MCF 10A (cell line): ENCODE results near the gene NFIA. TPM values are rescaled to one million over a fixed set of nuclear protein-coding genes. Genes with fewer than 3 reads are reported as not detected.

ENCODE experiments used
- BruUV-seq: library from RNA; stranded (reverse); fragments of 400-500 nt; replicated peaks from 2 replicates; lab custom pipeline; 2021; lab: Mats Ljungman, UMichigan
- CTCF ChIA-PET: fragments of 300-600 bp; sonication (Branson Sonifier 250); formaldehyde crosslinking; extraction: SDS; loops from one replicate; lab custom pipeline; 2021; ENCODE audit warnings: antibody characterized with exemption, inconsistent platforms; lab: Yijun Ruan, JAX
- POLR2A ChIA-PET: fragments of 300-600, 350-650 bp; sonication (Branson Sonifier 250); formaldehyde crosslinking; extraction: SDS; loops from one replicate; lab custom pipeline; 2020; ENCODE audit warnings: antibody characterized with exemption, inconsistent platforms; lab: Yijun Ruan, JAX
- DNase-seq: peaks from one replicate; pipeline ENCODE4 v3.0.0-alpha.2; 2018; ENCODE audit not compliant: unreplicated experiment
- H3K27ac Mint-ChIP-seq: one replicate; pipeline ENCODE4 v1.8.0; 2022; ENCODE audit warnings: mild to moderate bottlenecking, low read depth, mixed read lengths; ENCODE audit not compliant: unreplicated experiment
- H3K27me3 Mint-ChIP-seq: one replicate; pipeline ENCODE4 v1.8.0; 2022; ENCODE audit warnings: mixed read lengths; ENCODE audit not compliant: insufficient read depth, unreplicated experiment
- H3K36me3 Mint-ChIP-seq: one replicate; pipeline ENCODE4 v1.8.0; 2022; ENCODE audit warnings: mild to moderate bottlenecking, moderate library complexity, mixed read lengths; ENCODE audit not compliant: insufficient read depth, unreplicated experiment
- H3K4me1 Mint-ChIP-seq: one replicate; pipeline ENCODE4 v1.8.0; 2022; ENCODE audit warnings: mixed read lengths; ENCODE audit not compliant: insufficient read depth, unreplicated experiment
- H3K4me3 Mint-ChIP-seq: one replicate; pipeline ENCODE4 v1.8.0; 2022; ENCODE audit warnings: mild to moderate bottlenecking, moderate library complexity, mixed read lengths; ENCODE audit not compliant: unreplicated experiment
- H3K9me3 Mint-ChIP-seq: one replicate; pipeline ENCODE4 v1.8.0; 2022; ENCODE audit warnings: mixed read lengths; ENCODE audit not compliant: unreplicated experiment
- intact Hi-C: fragments of 100-400 bp; cut with micrococcal nuclease; formaldehyde crosslinking; loops from 2 replicates; pipeline ENCODE4 v1.14.1; 2022
- total RNA-seq: library from RNA; stranded (reverse); gene quantifications from 2 replicates; pipeline ENCODE4 v1.2.3, GENCODE V29; 2022
- TF ChIP-seq, protein P1 (sequence below): fragments of 200-600 bp; IDR thresholded peaks from one replicate; pipeline ENCODE4 v1.8.0; 2022; ENCODE audit warnings: antibody characterized with exemption, mild to moderate bottlenecking; ENCODE audit not compliant: unreplicated experiment

NFIA gene
- total RNA-seq, 1 experiment from 2014 or later: 54.8 TPM

- no TSS peak for BruUV-seq
Observed at GRCh38 chr1:61501971-61502916, 419.9 kb downstream of the NFIA start.

DNA sequence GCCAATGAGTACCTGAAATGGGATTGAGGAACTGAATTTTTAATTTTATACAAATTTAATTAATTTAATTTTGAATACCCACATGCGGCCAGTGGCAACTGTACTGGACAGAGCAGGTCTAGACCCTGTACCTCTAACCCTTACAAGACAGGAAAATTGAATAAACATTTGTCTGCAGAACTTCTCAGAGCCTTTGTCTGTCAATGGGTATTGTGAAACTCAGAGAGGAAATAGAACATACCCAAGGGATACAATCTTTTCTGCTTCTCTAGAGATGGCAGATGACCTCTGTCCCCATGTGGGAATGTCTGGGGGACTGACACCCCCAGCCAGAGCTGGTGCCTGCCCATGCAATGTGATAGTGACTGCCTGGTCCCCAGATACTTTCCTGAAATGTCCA is 421.9 kb downstream of the NFIA start:
- peaks cover 6% of the 10 kb centered on the region for H3K4me1 Mint-ChIP-seq
- POLR2A ChIA-PET: interaction anchor here (0.7 to 1.5 kb wide), 3 partner anchors 10 to 22 kb away, joined by 4 to 5 read pairs (median 5); no protein-coding TSS in a partner anchor
- no peak for DNase-seq
- H3K27ac Mint-ChIP-seq: no peak overlapping the region
- no peaks in the 10 kb centered on the region for H3K36me3 Mint-ChIP-seq
- CTCF ChIA-PET: interaction anchor here (0.6 kb wide), 1 partner anchor 127 kb away, joined by 3 read pairs; no protein-coding TSS in a partner anchor
- TF ChIP-seq, protein P1, sequence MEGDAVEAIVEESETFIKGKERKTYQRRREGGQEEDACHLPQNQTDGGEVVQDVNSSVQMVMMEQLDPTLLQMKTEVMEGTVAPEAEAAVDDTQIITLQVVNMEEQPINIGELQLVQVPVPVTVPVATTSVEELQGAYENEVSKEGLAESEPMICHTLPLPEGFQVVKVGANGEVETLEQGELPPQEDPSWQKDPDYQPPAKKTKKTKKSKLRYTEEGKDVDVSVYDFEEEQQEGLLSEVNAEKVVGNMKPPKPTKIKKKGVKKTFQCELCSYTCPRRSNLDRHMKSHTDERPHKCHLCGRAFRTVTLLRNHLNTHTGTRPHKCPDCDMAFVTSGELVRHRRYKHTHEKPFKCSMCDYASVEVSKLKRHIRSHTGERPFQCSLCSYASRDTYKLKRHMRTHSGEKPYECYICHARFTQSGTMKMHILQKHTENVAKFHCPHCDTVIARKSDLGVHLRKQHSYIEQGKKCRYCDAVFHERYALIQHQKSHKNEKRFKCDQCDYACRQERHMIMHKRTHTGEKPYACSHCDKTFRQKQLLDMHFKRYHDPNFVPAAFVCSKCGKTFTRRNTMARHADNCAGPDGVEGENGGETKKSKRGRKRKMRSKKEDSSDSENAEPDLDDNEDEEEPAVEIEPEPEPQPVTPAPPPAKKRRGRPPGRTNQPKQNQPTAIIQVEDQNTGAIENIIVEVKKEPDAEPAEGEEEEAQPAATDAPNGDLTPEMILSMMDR: no peak
- H3K27me3 Mint-ChIP-seq: no peaks in the 10 kb centered on the region
- no TSS peak for BruUV-seq
- intact Hi-C loops: no loop called here
- H3K9me3 Mint-ChIP-seq: no peaks in the 10 kb centered on the region
- no peak overlapping the region for H3K4me3 Mint-ChIP-seq

More at GRCh38 chr1:61501971-61502916, 419.9 kb downstream of the NFIA start:
- Mint-ChIP-seq H3K4me1 (peaks cover 19% of the 10 kb centered on the region), H3K9me3 (no peaks in the 10 kb centered on the region), H3K36me3 (no peaks in the 10 kb centered on the region), H3K27ac (no peak overlapping the region), H3K4me3 (no peak overlapping the region), H3K27me3 (no peaks in the 10 kb centered on the region)
- ChIA-PET CTCF (interaction anchor here (0.5 to 2.0 kb wide), 8 partner anchors 8 to 245 kb away, joined by 3 to 6 read pairs (median 3); no protein-coding TSS in a partner anchor), POLR2A (interaction anchor here (0.7 to 0.9 kb wide), 3 partner anchors 15 to 20 kb away, joined by 3 read pairs; no protein-coding TSS in a partner anchor)
- TF ChIP-seq, protein P1: no peak
- DNase-seq: no peak
- intact Hi-C loops: no loop called here

DNA sequence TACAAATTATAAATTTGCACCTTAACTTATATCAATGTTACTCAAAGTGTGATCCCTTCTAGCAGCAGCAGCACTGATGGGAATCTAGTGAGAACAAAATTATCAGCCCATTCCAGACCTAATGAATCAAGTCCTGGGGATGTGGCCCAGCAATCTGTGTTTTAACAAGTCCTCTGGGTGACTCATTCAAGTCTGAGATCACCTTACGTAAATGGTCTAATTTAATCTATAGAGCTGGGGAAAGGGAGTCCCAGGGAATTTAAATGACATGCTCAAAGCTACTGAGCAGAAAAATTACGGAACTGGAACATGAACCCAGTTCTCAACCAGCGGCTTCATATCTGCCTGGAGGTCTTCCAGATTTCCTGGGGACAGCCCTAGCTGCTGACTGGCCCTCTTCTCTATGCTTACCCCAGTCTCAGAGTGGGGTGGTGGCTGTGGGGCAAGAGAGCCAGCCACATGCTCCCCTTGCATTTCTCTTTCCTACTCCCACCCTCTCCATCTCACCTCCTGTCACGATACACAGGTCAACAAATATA is 422.6 kb downstream of the NFIA start:
- intact Hi-C loops: no loop called here
- CTCF ChIA-PET: interaction anchor here (0.6 kb wide), 1 partner anchor 93 kb away, joined by 3 read pairs; no protein-coding TSS in a partner anchor
- no peaks in the 10 kb centered on the region for H3K9me3 Mint-ChIP-seq
- no peaks in the 10 kb centered on the region for H3K36me3 Mint-ChIP-seq
- TF ChIP-seq, protein P1: no peak
- POLR2A ChIA-PET: interaction anchor here (0.7 to 1.5 kb wide), 3 partner anchors 9 to 83 kb away, joined by 3 to 5 read pairs (median 4); no protein-coding TSS in a partner anchor
- no peak overlapping the region for H3K4me3 Mint-ChIP-seq
- no TSS peak for BruUV-seq
- H3K27me3 Mint-ChIP-seq: no peaks in the 10 kb centered on the region
- no peak overlapping the region for H3K27ac Mint-ChIP-seq
- H3K4me1 Mint-ChIP-seq: peaks cover 6% of the 10 kb centered on the region
- peak; percentile 82 for DNase-seq

- DNase-seq: no peak
- peaks cover 6% of the 10 kb centered on the region for H3K4me1 Mint-ChIP-seq
- CTCF ChIA-PET: interaction anchor here (0.9 to 1.0 kb wide), 3 partner anchors 12 to 82 kb away, joined by 3 to 4 read pairs (median 4); no protein-coding TSS in a partner anchor
- TF ChIP-seq, protein P1: no peak
- BruUV-seq: no TSS peak
- intact Hi-C loops: no loop called here
- no peak overlapping the region for H3K4me3 Mint-ChIP-seq
- H3K36me3 Mint-ChIP-seq: no peaks in the 10 kb centered on the region
- POLR2A ChIA-PET: interaction anchor here (0.9 to 1.1 kb wide), 2 partner anchors 10 to 12 kb away, joined by 3 read pairs; no protein-coding TSS in a partner anchor
- no peaks in the 10 kb centered on the region for H3K9me3 Mint-ChIP-seq
- H3K27ac Mint-ChIP-seq: no peak overlapping the region
- H3K27me3 Mint-ChIP-seq: no peaks in the 10 kb centered on the region
Observed at GRCh38 chr1:61506236-61506635, 423.9 kb downstream of the NFIA start.
